K562 (cell line): Measurements from ENCODE around the gene GHRL.

Source experiments
- CREB1 ChIP-seq, 2 experiments: sonication (generic) in 1 of 2; formaldehyde crosslinking in 1 of 2; IDR thresholded peaks; 2 replicates each; pipeline versions ENCODE4 v1.6.1 to v1.8.0; 2012 to 2022; ENCODE audit warnings: inconsistent platforms in 1 of 2, mild to moderate bottlenecking in 1 of 2, missing genetic modification reagents in 1 of 2, moderate library complexity in 1 of 2
- CTCF ChIP-seq, 3 experiments: IDR thresholded peaks in 2 of 3; conservative IDR thresholded peaks in 1 of 3; 2 replicates each; pipeline ENCODE4 v1.5.1; 2011 to 2012; ENCODE audit warnings: low read length in 3 of 3, mild to moderate bottlenecking in 3 of 3, control low read depth in 2 of 3, improper control_type of control experiment in 1 of 3, inconsistent platforms in 1 of 3, low read depth in 1 of 3, mixed read lengths in 1 of 3, moderate library complexity in 1 of 3; ENCODE audit not compliant: insufficient read depth in 2 of 3
- TF ChIP-seq, protein P1 (sequence below): sonication (generic); formaldehyde crosslinking; IDR thresholded peaks from 2 replicates; pipeline ENCODE4 v1.8.1; 2023; ENCODE audit warnings: mild to moderate bottlenecking, missing genetic modification reagents, moderate library complexity

GRCh38 chr3:10337323-10338163 is 44.8 kb upstream of the GHRL start:
- peak in 2 of 3 experiments; percentile 23; a peak in 1 of 6 replicates for TF ChIP-seq CTCF (IDR thresholded peaks at IDR 0.05 in 2 of 3, conservative IDR thresholded peaks at IDR 0.05 in 1 of 3; ENCODE audit: insufficient read depth in 2 of 3, low read depth in 1 of 3, low read length in 3 of 3)
- TF ChIP-seq CREB1 (IDR thresholded peaks at IDR 0.05), result no peak
- no peak for TF ChIP-seq CREB1 (CRISPR knock-in tag; IDR thresholded peaks at IDR 0.05)
- TF ChIP-seq, protein P1, sequence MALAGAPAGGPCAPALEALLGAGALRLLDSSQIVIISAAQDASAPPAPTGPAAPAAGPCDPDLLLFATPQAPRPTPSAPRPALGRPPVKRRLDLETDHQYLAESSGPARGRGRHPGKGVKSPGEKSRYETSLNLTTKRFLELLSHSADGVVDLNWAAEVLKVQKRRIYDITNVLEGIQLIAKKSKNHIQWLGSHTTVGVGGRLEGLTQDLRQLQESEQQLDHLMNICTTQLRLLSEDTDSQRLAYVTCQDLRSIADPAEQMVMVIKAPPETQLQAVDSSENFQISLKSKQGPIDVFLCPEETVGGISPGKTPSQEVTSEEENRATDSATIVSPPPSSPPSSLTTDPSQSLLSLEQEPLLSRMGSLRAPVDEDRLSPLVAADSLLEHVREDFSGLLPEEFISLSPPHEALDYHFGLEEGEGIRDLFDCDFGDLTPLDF, result no peak
